Lower leg skin (tissue), 4 donors: ENCODE measurements around the gene ZFYVE9. TPM values are rescaled to one million over a fixed set of nuclear protein-coding genes. Genes with fewer than 3 reads are reported as not detected.
A peak's percentile ranks its signal among the peaks of the same experiment; 100 is the strongest.

Source experiments
- DNase-seq, 2 donors: peaks; one replicate each; pipeline ENCODE4 v3.0.0-alpha.2; 2019; ENCODE audit warnings: low spot score in 2 of 2
- H3K4me3 ChIP-seq: fragments of 200-600 bp; sonication (generic); 2 replicates; pipeline ENCODE4 v1.5.1; 2017; ENCODE audit warnings: mild to moderate bottlenecking, low read depth; ENCODE audit not compliant: poor library complexity, severe bottlenecking
- POLR2A ChIP-seq, 2 donors: fragments of 450-650 bp; IDR thresholded peaks; one replicate each; pipeline ENCODE4 v1.6.1; 2016 to 2017; ENCODE audit warnings: antibody characterized with exemption in 2 of 2, mild to moderate bottlenecking in 1 of 2, moderate library complexity in 1 of 2
- WGBS, 2 donors: methylation state at CpG; one replicate each; pipeline ENCODE4 v1.1.5; 2018; 5-methylcytosine and 5-hydroxymethylcytosine counted together
- intact Hi-C: fragments of 100-400 bp; cut with DNase I; formaldehyde crosslinking; loops from one replicate; pipeline ENCODE4 v1.15.0; 2023; ENCODE audit warnings: low total_unique reads
- total RNA-seq, 4 donors: library from RNA; depleted of rRNA; stranded (reverse); fragments of >200 nt; gene quantifications; one replicate each; pipeline ENCODE4 v1.1.0, GENCODE V29; 2016
- TF ChIP-seq, protein P1 (sequence below), 3 donors: fragments of 450-650 bp; IDR thresholded peaks; one replicate each; pipeline ENCODE4 v1.5.1; 2016; ENCODE audit warnings: antibody characterized with exemption in 3 of 3, mild to moderate bottlenecking in 3 of 3, moderate library complexity in 2 of 3

ZFYVE9 gene
- total RNA-seq, 4 donors from 2014 or later, result 23.7 to 38.2 (median 30.7) TPM

DNA sequence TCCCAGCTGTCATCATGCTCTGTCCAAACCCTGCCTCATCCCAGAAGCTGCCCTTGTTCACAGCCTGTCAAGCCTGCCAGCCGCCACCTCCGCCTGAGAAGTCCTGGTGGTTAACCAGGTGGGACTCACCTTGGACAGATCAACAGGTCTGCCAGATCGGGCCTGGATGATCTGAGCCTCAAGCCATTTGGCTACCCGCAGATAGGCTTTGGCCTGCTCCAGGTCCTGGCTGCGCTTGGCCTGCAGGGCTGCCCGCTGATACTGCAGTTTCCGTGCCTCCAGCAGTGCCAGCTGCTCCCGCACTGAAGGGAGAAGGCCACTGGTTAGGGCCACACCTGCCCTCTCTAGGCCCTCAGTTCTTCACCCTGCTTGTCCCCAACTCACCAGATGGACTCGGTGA lies 215.5 kb downstream of the ZFYVE9 start:
- no peak for DNase-seq
- intact Hi-C loops, result no loop called here
- no peak overlapping the region for H3K4me3 ChIP-seq
- TF ChIP-seq, protein P1, sequence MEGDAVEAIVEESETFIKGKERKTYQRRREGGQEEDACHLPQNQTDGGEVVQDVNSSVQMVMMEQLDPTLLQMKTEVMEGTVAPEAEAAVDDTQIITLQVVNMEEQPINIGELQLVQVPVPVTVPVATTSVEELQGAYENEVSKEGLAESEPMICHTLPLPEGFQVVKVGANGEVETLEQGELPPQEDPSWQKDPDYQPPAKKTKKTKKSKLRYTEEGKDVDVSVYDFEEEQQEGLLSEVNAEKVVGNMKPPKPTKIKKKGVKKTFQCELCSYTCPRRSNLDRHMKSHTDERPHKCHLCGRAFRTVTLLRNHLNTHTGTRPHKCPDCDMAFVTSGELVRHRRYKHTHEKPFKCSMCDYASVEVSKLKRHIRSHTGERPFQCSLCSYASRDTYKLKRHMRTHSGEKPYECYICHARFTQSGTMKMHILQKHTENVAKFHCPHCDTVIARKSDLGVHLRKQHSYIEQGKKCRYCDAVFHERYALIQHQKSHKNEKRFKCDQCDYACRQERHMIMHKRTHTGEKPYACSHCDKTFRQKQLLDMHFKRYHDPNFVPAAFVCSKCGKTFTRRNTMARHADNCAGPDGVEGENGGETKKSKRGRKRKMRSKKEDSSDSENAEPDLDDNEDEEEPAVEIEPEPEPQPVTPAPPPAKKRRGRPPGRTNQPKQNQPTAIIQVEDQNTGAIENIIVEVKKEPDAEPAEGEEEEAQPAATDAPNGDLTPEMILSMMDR (IDR thresholded peaks at IDR 0.05), result no peak
- TF ChIP-seq POLR2A (IDR thresholded peaks at IDR 0.05), result no peak
- WGBS, 2 donors, result 90 to 96% methylated on average over 4 to 5 of the region's 9 CpGs

DNA sequence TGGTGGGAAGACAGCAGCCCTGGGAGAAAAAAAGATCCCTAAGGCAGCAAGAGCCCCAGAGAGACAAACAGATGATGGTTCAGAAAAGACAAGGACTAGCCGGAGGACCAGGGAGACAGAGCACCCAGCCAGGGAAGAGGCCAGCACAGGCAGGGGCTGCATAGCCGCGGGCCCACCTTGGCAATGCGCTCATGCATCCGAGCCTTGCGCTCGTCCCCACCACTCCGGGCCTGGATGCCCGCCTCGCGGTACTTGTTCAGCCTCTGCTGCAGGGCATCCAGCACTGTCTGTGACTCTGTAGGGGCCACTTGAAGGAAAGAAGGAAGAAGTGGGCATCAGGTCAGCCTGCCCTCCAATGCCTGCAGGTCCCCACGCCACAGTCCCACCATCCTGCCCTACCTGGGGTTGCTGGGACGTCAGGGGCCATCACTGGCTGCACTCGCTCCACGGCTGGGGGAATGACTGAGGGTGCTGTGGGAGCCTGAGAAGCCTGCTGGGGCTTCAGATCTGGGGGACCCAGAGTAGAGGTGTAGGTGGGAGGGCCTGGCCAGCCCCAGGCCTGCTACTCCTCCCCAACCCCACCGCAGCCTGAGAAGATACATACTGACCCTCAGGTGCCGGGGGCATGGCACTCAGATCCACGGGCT lies 217.1 kb downstream of the ZFYVE9 start:
- intact Hi-C loops, result no loop called here
- H3K4me3 ChIP-seq, result no peak overlapping the region
- no peak for TF ChIP-seq POLR2A (IDR thresholded peaks at IDR 0.05)
- TF ChIP-seq, protein P1 (IDR thresholded peaks at IDR 0.05), result no peak
- peak in 1 of 2 donors; percentile 61 for DNase-seq
- 92 to 95% methylated on average over 16 to 17 of the region's 18 CpGs for WGBS, 2 donors

DNA sequence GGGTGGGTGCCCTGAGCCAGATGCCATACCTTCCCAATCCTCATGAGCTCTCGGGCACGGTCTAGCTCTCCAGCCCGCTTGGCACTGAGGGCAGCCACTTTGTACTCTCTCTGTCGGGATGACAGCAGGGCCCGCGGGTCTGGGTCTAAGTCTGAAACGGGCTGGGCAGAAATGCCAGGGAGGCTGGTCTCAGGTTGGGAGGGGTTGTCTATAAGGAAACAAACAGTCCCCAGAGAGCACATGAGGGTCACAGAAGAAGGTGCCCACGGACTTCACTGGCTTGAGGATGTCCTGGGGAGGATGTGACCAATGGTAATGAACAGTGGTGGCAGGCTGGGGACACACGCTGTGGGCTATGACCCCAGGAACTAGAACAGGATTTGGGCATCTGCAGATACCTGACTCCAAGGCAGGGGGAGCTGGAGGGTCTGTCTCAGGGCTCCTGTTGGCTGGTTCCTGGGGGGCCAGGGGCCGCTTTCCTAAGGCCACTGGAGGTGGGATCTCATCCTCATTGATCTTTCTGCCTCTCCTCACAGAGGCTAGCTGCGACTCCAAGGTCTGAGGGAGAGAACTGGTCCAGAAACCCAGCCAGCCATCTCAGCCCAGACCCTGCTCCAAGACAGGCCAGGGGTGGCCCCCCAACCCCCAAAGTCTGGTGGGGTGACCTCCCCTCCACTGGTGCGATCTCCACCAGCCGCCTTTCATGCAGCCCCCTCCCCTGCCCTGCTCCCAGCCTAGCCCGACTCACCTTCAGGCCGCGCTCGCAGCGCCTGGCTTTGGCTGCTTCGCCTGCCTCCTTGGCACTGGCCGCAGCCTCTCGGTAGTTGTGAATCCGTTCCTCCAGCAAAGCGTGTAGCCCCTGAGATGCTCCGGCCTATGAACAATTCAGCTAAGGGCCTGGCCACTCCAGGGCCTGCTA lies 218.0 kb downstream of the ZFYVE9 start:
- TF ChIP-seq, protein P1 (IDR thresholded peaks at IDR 0.05), result no peak
- TF ChIP-seq POLR2A (IDR thresholded peaks at IDR 0.05), result no peak
- DNase-seq, result peak in 1 of 2 donors; percentile 83
- intact Hi-C loops, result no loop called here
- no peak overlapping the region for H3K4me3 ChIP-seq
- WGBS, 2 donors, result 94 to 96% methylated on average over 24 of the region's 24 CpGs

DNA sequence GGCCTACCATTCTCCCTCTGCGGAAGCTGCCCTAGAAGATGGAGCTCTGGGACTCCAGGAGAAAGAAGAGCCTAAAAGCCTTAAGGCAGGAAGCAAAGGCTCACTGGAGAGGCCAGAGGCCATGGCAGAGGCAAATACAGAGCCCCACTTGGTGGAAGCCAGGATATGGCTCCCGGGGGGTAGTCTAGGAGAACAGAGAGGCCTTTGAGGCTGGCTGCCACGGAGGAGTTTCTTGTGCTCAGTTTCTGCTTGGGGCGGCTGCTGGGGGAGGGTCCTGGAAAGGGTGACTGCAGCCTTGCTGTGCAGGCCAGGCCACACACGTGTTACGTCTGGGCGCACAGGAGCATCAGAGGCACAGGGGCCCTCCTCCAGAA lies 218.7 kb downstream of the ZFYVE9 start:
- intact Hi-C loops, result no loop called here
- H3K4me3 ChIP-seq, result no peak overlapping the region
- TF ChIP-seq, protein P1 (IDR thresholded peaks at IDR 0.05), result no peak
- TF ChIP-seq POLR2A (IDR thresholded peaks at IDR 0.05), result no peak
- DNase-seq, result no peak
- WGBS, 2 donors, result 90 to 93% methylated on average over 7 of the region's 7 CpGs

DNA sequence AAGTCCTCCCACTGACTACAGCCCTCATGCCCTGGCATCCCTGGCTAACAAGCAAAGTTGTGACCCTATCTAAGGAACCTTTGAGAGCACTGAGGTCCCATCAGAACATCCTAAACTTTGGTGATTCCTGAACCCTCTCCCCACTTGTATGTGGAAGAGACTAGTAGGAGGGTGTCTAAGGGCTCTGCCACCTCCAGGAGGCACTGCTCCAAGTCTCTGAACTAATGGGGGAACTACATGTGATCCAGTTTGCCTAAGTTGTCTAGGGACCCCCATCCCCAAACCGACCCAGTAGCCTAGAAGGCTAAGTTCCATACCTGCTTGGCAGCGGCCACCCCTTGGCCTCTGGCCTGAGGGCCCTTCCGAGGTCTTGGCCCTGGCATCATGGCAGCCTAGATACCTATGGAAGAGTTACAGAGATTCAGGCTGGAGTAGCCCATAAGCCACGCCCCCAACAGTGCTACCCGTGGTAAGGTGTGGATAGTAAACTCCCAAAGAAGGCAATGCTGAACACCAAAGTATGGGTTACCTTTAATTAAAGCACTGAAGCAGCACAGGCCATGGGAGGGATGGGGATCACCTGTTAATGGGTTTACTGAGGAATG lies 222.4 kb downstream of the ZFYVE9 start:
- DNase-seq, result peak in 1 of 2 donors; percentile 80
- 70 to 75% methylated on average over 5 of the region's 5 CpGs for WGBS, 2 donors
- no peak overlapping the region for H3K4me3 ChIP-seq
- TF ChIP-seq, protein P1 (IDR thresholded peaks at IDR 0.05), result no peak
- no peak for TF ChIP-seq POLR2A (IDR thresholded peaks at IDR 0.05)
- intact Hi-C loops, result no loop called here
